IPS DF 6.9 (cell line): ENCODE measurements around the gene PTPRN2.
"Not testable (repeated sequence)": the region's sequence is repeated elsewhere in the genome, so short reads cannot be mapped to it uniquely, and the experiment has no call there.

ENCODE experiments used
- DNase-seq: peaks from one replicate; pipeline ENCODE4 v3.0.0-alpha.2; 2013; ENCODE audit warnings: low read depth, low spot score
- H3K27ac ChIP-seq: one replicate; pipeline ENCODE4 v1.5.1; 2013; ENCODE audit warnings: low read length, control low read depth
- H3K27me3 ChIP-seq: 2 replicates; pipeline ENCODE4 v1.6.1; 2013; ENCODE audit warnings: mild to moderate bottlenecking, low read length; ENCODE audit not compliant: control insufficient read depth, insufficient read depth
- H3K36me3 ChIP-seq: 2 replicates; pipeline ENCODE4 v1.6.1; 2013; ENCODE audit warnings: low read length; ENCODE audit not compliant: control insufficient read depth, insufficient read depth
- H3K4me1 ChIP-seq: 2 replicates; pipeline ENCODE4 v1.6.1; 2013; ENCODE audit warnings: low read length; ENCODE audit not compliant: control insufficient read depth, insufficient read depth
- H3K4me3 ChIP-seq: 2 replicates; pipeline ENCODE4 v1.5.1; 2013; ENCODE audit warnings: mild to moderate bottlenecking, low read length
- H3K9me3 ChIP-seq: 2 replicates; pipeline ENCODE4 v1.6.1; 2013; ENCODE audit warnings: low read length, inconsistent platforms; ENCODE audit not compliant: control insufficient read depth, insufficient read depth
- WGBS: extraction: QIAGEN DNeasy Blood & Tissue Kit; methylation state at CpG from one replicate; pipeline ENCODE4 v1.1.7; 2013; ENCODE audit warnings: mixed read lengths, missing lambda C conversion rate; ENCODE audit not compliant: insufficient read length, insufficient coverage; 5-methylcytosine and 5-hydroxymethylcytosine counted together

The PTPRN2 gene

GRCh38 chr7:157981778-157982177 lies 605.8 kb downstream of the PTPRN2 start:
- Histone ChIP-seq H3K4me1 (no peaks in the 10 kb centered on the region), H3K27ac (no peak overlapping the region), H3K27me3 (no peaks in the 10 kb centered on the region), H3K4me3 (no peak overlapping the region), H3K9me3 (peaks cover 34% of the 10 kb centered on the region), H3K36me3 (no peaks in the 10 kb centered on the region)
- DNase-seq: no peak
- no CpG with 5 or more reads among the region's 5 CpGs for WGBS

GRCh38 chr7:157980774-157981173 lies 606.8 kb downstream of the PTPRN2 start:
- Histone ChIP-seq H3K4me1 (no peaks in the 10 kb centered on the region), H3K27me3 (no peaks in the 10 kb centered on the region), H3K4me3 (no peak overlapping the region), H3K9me3 (peaks cover 37% of the 10 kb centered on the region), H3K27ac (no peak overlapping the region), H3K36me3 (no peaks in the 10 kb centered on the region)
- no CpG with 5 or more reads among the region's 9 CpGs for WGBS
- no peak for DNase-seq

GRCh38 chr7:157980341-157980731 lies 607.3 kb downstream of the PTPRN2 start:
- WGBS: no CpG with 5 or more reads among the region's 9 CpGs
- not testable (repeated sequence) for H3K36me3 ChIP-seq, H3K4me3 ChIP-seq, H3K4me1 ChIP-seq, DNase-seq, H3K27me3 ChIP-seq, H3K27ac ChIP-seq
- H3K9me3 ChIP-seq: peaks cover 38% of the 10 kb centered on the region

- Histone ChIP-seq H3K27me3 (no peaks in the 10 kb centered on the region), H3K9me3 (peaks cover 41% of the 10 kb centered on the region), H3K27ac (no peak overlapping the region), H3K4me3 (no peak overlapping the region), H3K36me3 (no peaks in the 10 kb centered on the region), H3K4me1 (no peaks in the 10 kb centered on the region)
- no CpG with 5 or more reads among the region's 14 CpGs for WGBS
- no peak for DNase-seq
Observed at GRCh38 chr7:157979636-157980340, 607.8 kb downstream of the PTPRN2 start.

- Histone ChIP-seq H3K36me3 (no peaks in the 10 kb centered on the region), H3K4me1 (no peaks in the 10 kb centered on the region), H3K27ac (no peak overlapping the region), H3K4me3 (no peak overlapping the region), H3K9me3 (peaks cover 40% of the 10 kb centered on the region), H3K27me3 (no peaks in the 10 kb centered on the region)
- no peak for DNase-seq
- no CpG with 5 or more reads among the region's 12 CpGs for WGBS
Observed at GRCh38 chr7:157978766-157979165, 608.9 kb downstream of the PTPRN2 start.

- Histone ChIP-seq H3K4me1 (no peaks in the 10 kb centered on the region), H3K4me3 (no peak overlapping the region), H3K27me3 (no peaks in the 10 kb centered on the region), H3K9me3 (peaks cover 39% of the 10 kb centered on the region), H3K36me3 (no peaks in the 10 kb centered on the region), H3K27ac (no peak overlapping the region)
- no peak for DNase-seq
- WGBS: no CpG with 5 or more reads among the region's 20 CpGs
Observed at GRCh38 chr7:157977717-157978496, 609.7 kb downstream of the PTPRN2 start.

GRCh38 chr7:157977306-157977705 lies 610.3 kb downstream of the PTPRN2 start:
- Histone ChIP-seq H3K4me3 (no peak overlapping the region), H3K36me3 (no peaks in the 10 kb centered on the region), H3K9me3 (peaks cover 41% of the 10 kb centered on the region), H3K27me3 (no peaks in the 10 kb centered on the region), H3K27ac (no peak overlapping the region), H3K4me1 (no peaks in the 10 kb centered on the region)
- DNase-seq: no peak
- WGBS: no CpG with 5 or more reads among the region's 5 CpGs

GRCh38 chr7:157976406-157976805 lies 611.2 kb downstream of the PTPRN2 start:
- Histone ChIP-seq H3K4me1 (no peaks in the 10 kb centered on the region), H3K27me3 (no peaks in the 10 kb centered on the region), H3K27ac (no peak overlapping the region), H3K4me3 (no peak overlapping the region), H3K9me3 (peaks cover 41% of the 10 kb centered on the region), H3K36me3 (no peaks in the 10 kb centered on the region)
- no peak for DNase-seq
- WGBS: no CpG with 5 or more reads among the region's 10 CpGs

- Histone ChIP-seq H3K4me3 (no peak overlapping the region), H3K9me3 (peaks cover 41% of the 10 kb centered on the region), H3K4me1 (no peaks in the 10 kb centered on the region), H3K27me3 (no peaks in the 10 kb centered on the region), H3K27ac (no peak overlapping the region), H3K36me3 (no peaks in the 10 kb centered on the region)
- no peak for DNase-seq
- whole genome bisulfite sequencing: no CpG with 5 or more reads among the region's 21 CpGs
Observed at GRCh38 chr7:157975401-157976372, 611.9 kb downstream of the PTPRN2 start.

GRCh38 chr7:157974678-157975230 lies 612.9 kb downstream of the PTPRN2 start:
- Histone ChIP-seq H3K4me1 (no peaks in the 10 kb centered on the region), H3K27ac (no peak overlapping the region), H3K36me3 (no peaks in the 10 kb centered on the region; the same call in 1 of the 2 replicates), H3K27me3 (no peaks in the 10 kb centered on the region), H3K4me3 (no peak overlapping the region), H3K9me3 (peaks cover 42% of the 10 kb centered on the region)
- no peak for DNase-seq
- no CpG with 5 or more reads among the region's 11 CpGs for WGBS
